Measurements from ENCODE around the gene KRT25. TPM values are rescaled to one million over a fixed set of nuclear protein-coding genes. Genes with fewer than 3 reads are reported as not detected.

KRT25 gene
- total RNA-seq, 1 donor from 2014 or later: not detected

Other genes with a start within 250 kb of the KRT25 start
- gene CCR7, start 189.9 kb downstream of the KRT25 start, total RNA-seq: 0.39 TPM
- 73.5 TPM for gene SMARCE1, start 107.5 kb downstream of the KRT25 start, total RNA-seq
- gene KRT222, start 90.2 kb downstream of the KRT25 start, total RNA-seq: 0.26 TPM
- not detected for gene KRT24, start 51.6 kb downstream of the KRT25 start, total RNA-seq
- not detected for gene KRT26, start 16.9 kb upstream of the KRT25 start, total RNA-seq
- not detected for gene KRT27, start 27.2 kb upstream of the KRT25 start, total RNA-seq
- gene KRT28, start 44.6 kb upstream of the KRT25 start, total RNA-seq: not detected
- gene KRT10, start 67.3 kb upstream of the KRT25 start, total RNA-seq: 38.6 TPM
- not detected for gene KRT12, start 111.9 kb upstream of the KRT25 start, total RNA-seq
- 1.2 TPM for gene KRT20, start 129.9 kb upstream of the KRT25 start, total RNA-seq
- 0.80 TPM for gene KRT23, start 182.3 kb upstream of the KRT25 start, total RNA-seq
- gene KRT39, start 211.6 kb upstream of the KRT25 start, total RNA-seq: not detected
- gene KRT40, start 229.0 kb upstream of the KRT25 start, total RNA-seq: not detected
- not detected for gene KRTAP3-3, start 238.8 kb upstream of the KRT25 start, total RNA-seq
- not detected for gene KRTAP3-2, start 244.6 kb upstream of the KRT25 start, total RNA-seq

Measured in mesenteric fat pad (tissue), 1 donor.